GM10248 (cell line): ENCODE results near the gene FBXO41.

ENCODE experiments used
- CTCF ChIA-PET: fragments of 300-600 bp; sonication (Branson Sonifier 250); formaldehyde crosslinking; extraction: SDS; loops from one replicate; lab custom pipeline; 2021; ENCODE audit warnings: antibody characterized with exemption; lab: Yijun Ruan, JAX
- POLR2A ChIA-PET: fragments of 350-650 bp; sonication (Branson Sonifier 250); formaldehyde crosslinking; extraction: SDS; loops from one replicate; lab custom pipeline; 2020; ENCODE audit warnings: antibody characterized with exemption; lab: Yijun Ruan, JAX
- DNase-seq: peaks from one replicate; pipeline ENCODE4 v3.0.0; 2012; ENCODE audit errors: extremely low spot score
- TF ChIP-seq, protein P1 (sequence below): IDR thresholded peaks from 2 replicates; pipeline ENCODE4 v1.5.1; 2012; ENCODE audit warnings: mild to moderate bottlenecking, low read depth; ENCODE audit errors: extremely low read depth, missing control alignments, control extremely low read depth

Gene FBXO41, protein sequence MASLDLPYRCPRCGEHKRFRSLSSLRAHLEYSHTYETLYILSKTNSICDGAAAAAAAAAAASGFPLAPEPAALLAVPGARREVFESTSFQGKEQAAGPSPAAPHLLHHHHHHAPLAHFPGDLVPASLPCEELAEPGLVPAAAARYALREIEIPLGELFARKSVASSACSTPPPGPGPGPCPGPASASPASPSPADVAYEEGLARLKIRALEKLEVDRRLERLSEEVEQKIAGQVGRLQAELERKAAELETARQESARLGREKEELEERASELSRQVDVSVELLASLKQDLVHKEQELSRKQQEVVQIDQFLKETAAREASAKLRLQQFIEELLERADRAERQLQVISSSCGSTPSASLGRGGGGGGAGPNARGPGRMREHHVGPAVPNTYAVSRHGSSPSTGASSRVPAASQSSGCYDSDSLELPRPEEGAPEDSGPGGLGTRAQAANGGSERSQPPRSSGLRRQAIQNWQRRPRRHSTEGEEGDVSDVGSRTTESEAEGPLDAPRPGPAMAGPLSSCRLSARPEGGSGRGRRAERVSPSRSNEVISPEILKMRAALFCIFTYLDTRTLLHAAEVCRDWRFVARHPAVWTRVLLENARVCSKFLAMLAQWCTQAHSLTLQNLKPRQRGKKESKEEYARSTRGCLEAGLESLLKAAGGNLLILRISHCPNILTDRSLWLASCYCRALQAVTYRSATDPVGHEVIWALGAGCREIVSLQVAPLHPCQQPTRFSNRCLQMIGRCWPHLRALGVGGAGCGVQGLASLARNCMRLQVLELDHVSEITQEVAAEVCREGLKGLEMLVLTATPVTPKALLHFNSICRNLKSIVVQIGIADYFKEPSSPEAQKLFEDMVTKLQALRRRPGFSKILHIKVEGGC

DNA sequence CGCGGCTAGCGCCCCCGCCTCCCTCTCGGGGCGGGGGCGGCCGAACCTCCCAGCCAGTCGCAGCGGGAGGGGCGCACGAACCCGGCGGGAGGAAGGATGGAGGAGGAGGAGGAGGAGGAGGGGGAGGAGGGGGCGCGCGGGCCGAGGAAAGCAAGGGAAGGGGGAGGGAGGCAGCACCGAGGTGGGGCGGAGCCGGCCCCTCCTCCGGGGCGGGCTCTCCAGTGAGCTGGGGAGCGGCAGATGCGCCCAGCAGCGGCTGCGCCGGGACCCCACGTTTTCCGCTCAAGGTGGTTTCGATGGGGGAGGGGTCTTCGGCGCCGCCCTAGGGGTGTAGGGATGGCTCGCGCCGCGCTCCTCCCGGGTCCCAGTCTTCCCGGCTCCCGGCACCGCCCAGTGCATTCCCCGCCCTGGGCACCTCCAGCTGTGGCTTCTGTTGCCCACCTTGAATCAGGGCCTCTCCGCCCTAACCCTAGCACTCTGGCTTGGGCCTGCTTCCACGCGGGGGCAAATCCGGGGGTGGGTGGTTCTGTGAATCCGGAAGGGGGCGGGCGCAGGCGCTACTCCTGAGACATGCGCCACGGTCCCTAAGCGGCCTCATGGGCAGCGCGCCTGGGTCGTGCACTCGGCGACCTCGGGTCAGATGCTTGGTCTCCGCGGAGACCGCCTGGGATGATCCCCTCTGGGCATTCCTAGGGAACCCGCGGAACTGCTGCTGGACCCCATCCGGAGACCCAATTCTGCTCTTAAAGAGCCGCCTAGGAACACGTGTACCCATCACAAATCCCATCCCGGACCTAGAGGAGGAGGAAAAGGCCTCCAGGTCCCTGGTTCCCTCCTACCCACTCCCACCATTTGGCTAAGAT is at the start of gene FBXO41:
Gene FBXO41 (minus strand): TSS at position 183 of the 863 bp plus-strand sequence. CDS start 14,848 bp downstream, outside the sequence.
- ChIA-PET POLR2A (no interaction called here), CTCF (interaction anchor here (1.8 kb wide), 1 partner anchor 72 kb away, joined by 5 read pairs; no protein-coding TSS in a partner anchor)
- DNase-seq = peak; percentile 92
- TF ChIP-seq, protein P1, sequence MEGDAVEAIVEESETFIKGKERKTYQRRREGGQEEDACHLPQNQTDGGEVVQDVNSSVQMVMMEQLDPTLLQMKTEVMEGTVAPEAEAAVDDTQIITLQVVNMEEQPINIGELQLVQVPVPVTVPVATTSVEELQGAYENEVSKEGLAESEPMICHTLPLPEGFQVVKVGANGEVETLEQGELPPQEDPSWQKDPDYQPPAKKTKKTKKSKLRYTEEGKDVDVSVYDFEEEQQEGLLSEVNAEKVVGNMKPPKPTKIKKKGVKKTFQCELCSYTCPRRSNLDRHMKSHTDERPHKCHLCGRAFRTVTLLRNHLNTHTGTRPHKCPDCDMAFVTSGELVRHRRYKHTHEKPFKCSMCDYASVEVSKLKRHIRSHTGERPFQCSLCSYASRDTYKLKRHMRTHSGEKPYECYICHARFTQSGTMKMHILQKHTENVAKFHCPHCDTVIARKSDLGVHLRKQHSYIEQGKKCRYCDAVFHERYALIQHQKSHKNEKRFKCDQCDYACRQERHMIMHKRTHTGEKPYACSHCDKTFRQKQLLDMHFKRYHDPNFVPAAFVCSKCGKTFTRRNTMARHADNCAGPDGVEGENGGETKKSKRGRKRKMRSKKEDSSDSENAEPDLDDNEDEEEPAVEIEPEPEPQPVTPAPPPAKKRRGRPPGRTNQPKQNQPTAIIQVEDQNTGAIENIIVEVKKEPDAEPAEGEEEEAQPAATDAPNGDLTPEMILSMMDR = no peak

DNA sequence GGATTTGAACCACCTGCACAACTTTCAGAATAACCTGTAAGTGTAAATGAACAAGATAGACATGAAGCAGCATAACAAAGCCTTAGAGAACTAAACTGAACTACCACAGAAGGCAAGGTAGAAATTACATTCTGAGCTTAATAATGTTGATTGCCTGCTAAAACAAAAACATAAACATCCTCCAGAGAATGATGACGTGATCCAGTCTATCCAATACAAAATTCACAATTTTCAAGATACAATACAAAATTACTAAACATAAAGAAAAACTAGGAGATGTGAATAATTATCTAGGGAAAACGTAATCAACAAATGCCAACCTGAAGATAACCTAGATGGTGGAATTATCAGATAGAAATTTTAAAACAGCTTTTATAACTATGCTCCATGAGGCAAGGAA is 49.8 kb upstream of the FBXO41 start:
- TF ChIP-seq, protein P1 = no peak
- POLR2A ChIA-PET = no interaction called here
- DNase-seq = no peak
- CTCF ChIA-PET = interaction anchor here (0.7 to 1.0 kb wide), 2 partner anchors 14 to 16 kb away, joined by 3 read pairs; no protein-coding TSS in a partner anchor

DNA sequence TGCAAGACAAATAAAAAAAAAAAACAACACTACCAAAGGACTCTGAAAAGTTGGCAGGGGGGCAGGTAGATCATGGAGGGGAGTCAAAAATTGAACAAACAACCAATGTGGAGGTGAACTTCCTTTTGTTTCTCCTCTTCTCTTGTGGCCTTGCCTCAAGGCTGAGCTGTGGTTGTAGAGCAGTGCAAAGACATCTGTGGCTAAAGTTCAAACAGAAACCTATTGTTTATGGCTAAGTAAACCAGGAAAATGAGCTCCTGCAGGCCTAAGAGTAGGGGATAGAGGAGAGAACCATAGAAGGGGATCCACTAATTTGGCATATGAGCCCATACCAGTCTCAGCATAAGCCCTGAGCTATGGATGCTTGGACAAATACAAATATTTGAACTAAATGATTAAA is 49.3 kb upstream of the FBXO41 start:
- ChIA-PET POLR2A (no interaction called here), CTCF (interaction anchor here (0.7 to 1.0 kb wide), 2 partner anchors 14 to 16 kb away, joined by 3 read pairs; no protein-coding TSS in a partner anchor)
- TF ChIP-seq, protein P1 = no peak
- no peak for DNase-seq

DNA sequence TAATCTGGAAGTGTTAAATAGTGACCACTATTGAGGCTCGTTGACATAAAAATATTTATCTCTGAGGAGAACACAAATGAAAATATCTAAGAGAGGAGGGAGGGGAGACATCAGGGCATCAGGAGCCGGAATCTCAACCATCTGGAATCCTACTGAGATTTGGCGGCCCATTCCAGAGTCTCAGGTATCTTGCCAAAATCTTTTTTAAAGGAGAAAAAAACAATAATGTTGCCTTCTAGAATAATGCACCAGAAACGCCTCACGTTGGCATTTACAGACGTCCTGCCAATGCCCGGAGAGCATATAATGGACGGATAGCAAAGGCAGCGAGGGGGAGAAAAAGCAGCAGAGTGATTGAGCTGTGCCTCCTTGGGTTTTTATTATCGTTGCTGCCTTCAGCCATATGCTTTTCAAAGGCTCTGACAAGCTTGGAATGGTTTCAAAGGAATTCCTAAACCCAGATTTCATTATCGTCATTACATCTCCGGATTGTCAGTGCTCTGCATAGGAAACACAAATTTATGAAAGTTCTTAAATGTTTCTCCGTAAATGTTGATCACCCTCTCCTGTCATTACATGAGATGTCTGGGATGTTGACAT is 39.9 kb upstream of the FBXO41 start:
- no peak for DNase-seq
- TF ChIP-seq, protein P1 = no peak
- ChIA-PET CTCF (no interaction called here), POLR2A (no interaction called here)

DNA sequence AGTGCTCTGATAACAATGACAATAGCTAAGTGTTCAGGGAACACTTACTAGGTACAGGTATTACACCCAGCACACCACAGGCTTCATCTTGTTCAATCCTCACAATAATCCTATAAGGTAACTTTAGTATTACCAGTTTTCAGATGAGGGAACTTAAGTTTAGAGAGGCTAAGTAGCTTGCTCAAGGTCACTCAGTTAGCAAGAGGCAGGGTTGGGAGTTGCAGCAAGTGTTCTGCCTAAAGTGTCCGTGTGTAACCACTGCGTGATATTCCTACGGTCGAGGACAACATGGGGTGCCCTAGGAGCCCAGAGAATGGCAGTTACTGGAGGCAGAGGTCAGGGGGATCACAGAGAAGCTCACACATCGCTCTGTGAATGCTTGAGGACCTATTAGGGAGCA is 39.3 kb upstream of the FBXO41 start:
- CTCF ChIA-PET = no interaction called here
- no peak for DNase-seq
- POLR2A ChIA-PET = no interaction called here
- TF ChIP-seq, protein P1 = no peak
